HPDE6-E6E7 (cell line): Measurements from ENCODE around the gene OR4Q3.
"Not testable (repeated sequence)": the region's sequence is repeated elsewhere in the genome, so short reads cannot be mapped to it uniquely, and the experiment has no call there.

Source experiments
- DNase-seq: peaks from one replicate; pipeline ENCODE4 v3.0.0; 2011; ENCODE audit warnings: missing footprints; ENCODE audit errors: extremely low spot score

OR4Q3 gene

GRCh38 chr14:19743256-19743655, at the start of gene OR4Q3:
OR4Q3 (plus strand) TSS chr14:19743571.
- DNase-seq = no peak

- no peak for DNase-seq
These were observed 14.0 kb upstream of the OR4Q3 start for GRCh38 chr14:19729359-19729758.

GRCh38 chr14:19729763-19730162, 13.6 kb upstream of the OR4Q3 start:
- DNase-seq = no peak

GRCh38 chr14:19733893-19734292, 9.5 kb upstream of the OR4Q3 start:
- DNase-seq = not testable (repeated sequence)

GRCh38 chr14:19752316-19752715, 8.9 kb downstream of the OR4Q3 start:
- DNase-seq = not testable (repeated sequence)

GRCh38 chr14:19754172-19754571, 10.8 kb downstream of the OR4Q3 start:
- DNase-seq = no peak

- DNase-seq = not testable (repeated sequence)
These were observed 28.1 kb downstream of the OR4Q3 start for GRCh38 chr14:19771491-19771890.

- DNase-seq = no peak
These were observed 28.6 kb downstream of the OR4Q3 start for GRCh38 chr14:19771895-19772430.

- not testable (repeated sequence) for DNase-seq
These were observed 29.1 kb downstream of the OR4Q3 start for GRCh38 chr14:19772454-19772853.

- DNase-seq = not testable (repeated sequence)
These were observed 29.8 kb downstream of the OR4Q3 start, which contains the start of gene OR4M1 for GRCh38 chr14:19773204-19773603. OR4M1 (plus strand) TSS chr14:19773504; CDS start chr14:19780323, 6,819 bp downstream.

GRCh38 chr14:19775587-19775986, 32.2 kb downstream of the OR4Q3 start:
- no peak for DNase-seq

- DNase-seq = not testable (repeated sequence)
These were observed 42.5 kb downstream of the OR4Q3 start for GRCh38 chr14:19785848-19786247.

GRCh38 chr14:19787318-19787717, 43.9 kb downstream of the OR4Q3 start:
- not testable (repeated sequence) for DNase-seq

GRCh38 chr14:19788150-19788549, 44.8 kb downstream of the OR4Q3 start:
- DNase-seq = not testable (repeated sequence)

GRCh38 chr14:19796520-19797108, 53.2 kb downstream of the OR4Q3 start:
- DNase-seq = not testable (repeated sequence)
